GM19452 (cell line): ENCODE results near the gene PPFIA4.
"Not testable (repeated sequence)": the region's sequence is repeated elsewhere in the genome, so short reads cannot be mapped to it uniquely, and the experiment has no call there.

ENCODE experiments used
- ATAC-seq: cut with Tn5 transposase; IDR thresholded peaks from one replicate; pipeline ENCODE4 v1.9.1; 2021; ENCODE audit not compliant: unreplicated experiment

Gene PPFIA4

DNA sequence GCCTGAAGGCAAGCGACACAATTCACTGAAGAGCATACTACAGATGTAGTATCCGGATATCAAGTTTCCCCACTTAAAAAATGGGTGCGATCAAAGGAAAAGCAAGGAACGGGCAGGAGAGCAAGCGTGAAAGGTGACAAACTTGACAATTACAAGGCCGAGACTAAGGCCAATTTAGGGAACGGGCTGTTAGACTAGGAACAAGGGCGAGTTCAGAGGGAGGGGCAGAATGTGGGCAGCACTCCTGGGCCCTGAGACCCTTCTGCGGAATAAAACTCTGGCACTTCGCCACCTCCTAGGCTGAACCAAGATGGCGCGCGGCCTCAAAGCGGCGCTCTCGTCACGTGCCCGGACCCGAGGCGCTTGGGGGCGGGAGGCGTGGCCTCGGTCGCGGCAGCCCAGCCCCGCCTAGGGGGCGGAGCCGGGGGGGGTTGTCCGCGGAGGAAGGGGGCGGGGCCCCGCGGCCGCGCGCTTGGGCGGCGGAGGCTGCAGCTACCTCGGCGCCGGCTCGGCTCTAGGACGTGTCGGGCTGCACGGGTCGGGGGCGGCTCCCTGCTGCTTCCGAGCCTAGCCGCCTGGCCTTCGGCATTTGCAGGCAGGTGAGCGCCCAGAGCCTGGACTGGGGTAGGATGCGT, at the start of gene PPFIA4:
TSS of gene PPFIA4 (plus strand) at position 461 of the 635 bp plus-strand sequence. CDS start 12,518 bp downstream, outside the sequence.
- ATAC-seq, result peak; percentile 74

- no peak for ATAC-seq
Measured at GRCh38 chr1:202976633-202977032, 49.7 kb upstream of the PPFIA4 start.

DNA sequence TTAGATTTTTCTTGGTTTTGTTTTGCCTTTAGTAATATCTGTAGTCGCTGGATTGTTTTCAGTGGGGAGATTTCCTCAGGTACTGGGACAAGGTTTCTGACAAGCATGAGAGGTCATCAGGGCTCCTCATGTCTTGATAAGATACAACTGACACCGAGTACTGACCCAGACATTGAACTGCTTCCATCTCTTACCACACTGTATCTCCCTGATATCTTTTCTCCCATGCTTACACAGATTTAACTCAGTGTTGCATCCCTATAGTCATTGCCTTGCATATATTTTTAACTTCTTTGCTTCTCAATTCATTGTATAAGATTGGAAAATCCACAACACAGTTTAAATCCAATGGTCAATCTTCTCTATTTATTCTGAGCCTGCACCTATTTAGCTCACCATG, 46.8 kb upstream of the PPFIA4 start:
- no peak for ATAC-seq

DNA sequence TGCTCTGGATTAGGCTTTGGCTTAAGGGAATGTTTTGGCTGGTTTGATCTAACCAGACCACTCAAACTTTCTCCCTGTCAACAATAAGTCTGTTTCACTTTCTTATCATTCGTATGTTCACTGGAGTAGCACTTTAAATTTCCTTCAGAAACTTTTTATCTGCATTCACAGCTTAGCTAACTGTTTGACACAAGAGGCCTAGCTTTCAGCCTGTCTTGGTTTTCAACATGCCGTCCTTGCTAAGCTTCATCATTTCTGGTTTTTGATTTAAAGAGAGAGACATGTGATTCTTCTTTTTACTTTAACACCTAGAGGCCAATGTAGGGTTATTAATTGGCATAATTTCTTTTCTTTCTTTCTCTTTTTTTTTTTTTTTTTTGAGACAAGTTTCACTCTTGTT, 44.4 kb upstream of the PPFIA4 start:
- ATAC-seq, result no peak

GRCh38 chr1:202982715-202983430, 43.4 kb upstream of the PPFIA4 start:
- no peak for ATAC-seq

- ATAC-seq, result not testable (repeated sequence)
Measured at GRCh38 chr1:202986120-202986519, 40.2 kb upstream of the PPFIA4 start.

GRCh38 chr1:202987255-202987654, 39.0 kb upstream of the PPFIA4 start:
- no peak for ATAC-seq

GRCh38 chr1:202987922-202988583, 38.2 kb upstream of the PPFIA4 start:
- no peak for ATAC-seq

- no peak for ATAC-seq
Measured at GRCh38 chr1:202989879-202990278, 36.4 kb upstream of the PPFIA4 start.

- no peak for ATAC-seq
Measured at GRCh38 chr1:202991112-202991511, 35.2 kb upstream of the PPFIA4 start.

DNA sequence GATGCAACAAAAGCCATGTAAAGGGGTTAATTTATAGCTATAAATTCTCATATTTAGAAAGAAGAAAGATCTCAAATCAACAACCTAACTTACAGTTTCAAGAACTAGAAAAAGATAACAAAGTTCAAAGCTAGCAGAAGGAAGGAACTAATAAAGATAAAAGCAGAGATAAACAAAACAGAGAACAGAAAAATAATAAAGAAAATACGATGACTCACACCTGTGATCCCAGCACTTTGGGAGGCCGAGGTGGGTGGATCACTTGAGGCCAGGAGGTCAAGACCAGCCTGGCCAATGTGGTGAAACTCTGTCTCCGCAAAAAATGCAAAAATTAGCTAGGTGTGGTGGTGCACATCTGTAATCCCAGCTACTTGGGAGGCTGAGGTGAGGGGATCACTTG, 31.5 kb upstream of the PPFIA4 start:
- ATAC-seq, result no peak

- ATAC-seq, result no peak
Measured at GRCh38 chr1:202998836-202999750, 27.2 kb upstream of the PPFIA4 start.

GRCh38 chr1:203000217-203000944, 25.9 kb upstream of the PPFIA4 start:
- ATAC-seq, result no peak

GRCh38 chr1:203001986-203002385, 24.3 kb upstream of the PPFIA4 start:
- ATAC-seq, result no peak

GRCh38 chr1:203002951-203003350, 23.3 kb upstream of the PPFIA4 start:
- ATAC-seq, result no peak

DNA sequence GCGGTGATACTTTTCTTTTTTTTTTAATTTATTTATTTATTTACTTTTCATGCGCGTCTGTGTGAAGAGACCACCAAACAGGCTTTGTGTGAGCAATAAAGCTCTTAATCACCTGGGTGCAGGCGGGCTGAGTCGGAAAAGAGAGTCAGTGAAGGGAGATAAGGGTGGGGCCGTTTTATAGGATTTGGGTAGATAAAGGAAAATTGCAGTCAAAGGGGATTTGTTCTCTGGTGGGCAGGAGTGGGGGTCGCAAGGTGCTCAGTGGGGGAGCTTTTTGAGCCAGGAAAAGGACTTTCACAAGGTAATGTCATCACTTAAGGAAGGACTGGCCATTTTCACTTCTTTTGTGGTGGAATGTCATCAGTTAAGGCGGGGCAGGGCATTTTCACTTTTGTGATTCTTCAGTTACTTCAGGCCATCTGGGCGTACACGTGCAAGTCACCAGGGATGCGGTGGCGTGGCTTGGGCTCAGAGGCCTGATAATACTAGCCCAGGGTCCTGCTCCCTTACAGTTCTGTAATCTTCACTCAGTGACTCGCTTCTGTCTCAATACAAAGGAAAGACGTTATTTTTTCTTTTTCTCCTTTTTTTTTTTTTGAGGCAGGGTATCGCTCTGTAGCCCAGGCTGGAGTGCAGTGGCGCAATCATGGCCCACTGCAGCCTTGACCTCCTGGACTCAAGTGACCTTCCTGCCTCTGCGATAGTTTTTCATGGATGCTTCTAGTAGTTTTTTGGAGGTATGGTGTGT, 20.7 kb upstream of the PPFIA4 start:
- not testable (repeated sequence) for ATAC-seq

GRCh38 chr1:203006948-203007871, 19.1 kb upstream of the PPFIA4 start, which contains the start of gene TMEM183A:
TSS of gene TMEM183A (plus strand) at chr1:203007374. CDS start at chr1:203007466, 92 bp downstream.
- peak; percentile 91 for ATAC-seq

DNA sequence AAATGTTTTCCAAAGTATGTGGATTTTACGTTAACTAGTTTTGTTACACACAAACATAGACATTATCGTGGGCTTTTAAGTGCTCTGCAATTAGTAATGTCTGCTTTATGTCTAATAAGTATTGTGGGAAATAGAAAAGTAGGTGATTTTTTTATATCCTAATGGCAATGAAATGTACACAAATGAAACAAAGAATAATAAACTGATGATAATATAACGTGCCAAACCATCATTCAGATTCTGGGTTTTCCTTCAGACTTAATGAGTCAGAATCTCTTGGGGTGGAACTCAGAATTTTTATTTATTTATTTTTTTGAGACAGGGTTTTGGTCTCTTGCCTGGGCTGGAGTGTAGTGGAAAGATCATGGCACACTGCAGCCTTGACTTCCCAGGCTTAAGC, 17.1 kb upstream of the PPFIA4 start:
- no peak for ATAC-seq
